Loucy (cell line): ENCODE measurements around the gene UBE2D2.

Experiments
- H2AFZ ChIP-seq: fragments of 200-600 bp; sonication (generic); 2 replicates; pipeline ENCODE4 v1.6.0; 2016; ENCODE audit warnings: antibody characterized with exemption, mild to moderate bottlenecking, low read length, moderate library complexity
- H3F3A ChIP-seq: fragments of 200-600 bp; 2 replicates; pipeline ENCODE4 v1.6.0; 2016; ENCODE audit warnings: antibody characterized with exemption, low read depth, mild to moderate bottlenecking
- H3K27me3 ChIP-seq: fragments of 200-600 bp; sonication (generic); 2 replicates; pipeline ENCODE4 v1.6.1; 2014; ENCODE audit warnings: low read length, mild to moderate bottlenecking; ENCODE audit not compliant: insufficient read depth, poor library complexity, severe bottlenecking
- H3K36me3 ChIP-seq: fragments of 200-600 bp; sonication (generic); 2 replicates; pipeline ENCODE4 v1.6.1; 2016; ENCODE audit warnings: low read length; ENCODE audit not compliant: insufficient read depth
- H3K4me1 ChIP-seq: fragments of 200-600 bp; sonication (generic); 2 replicates; pipeline ENCODE4 v1.5.1; 2014; ENCODE audit warnings: low read length, mild to moderate bottlenecking; ENCODE audit not compliant: insufficient read depth, poor library complexity, severe bottlenecking
- H3K4me2 ChIP-seq: fragments of 200-600 bp; sonication (generic); 2 replicates; pipeline ENCODE4 v1.6.0; 2014; ENCODE audit warnings: antibody characterized with exemption, low read length, low read depth, mild to moderate bottlenecking; ENCODE audit not compliant: poor library complexity, severe bottlenecking
- H3K4me3 ChIP-seq: fragments of 200-600 bp; sonication (generic); 2 replicates; pipeline ENCODE4 v1.5.1; 2014; ENCODE audit warnings: low read length, mild to moderate bottlenecking, mixed read lengths; ENCODE audit not compliant: poor library complexity, severe bottlenecking
- H3K79me2 ChIP-seq: fragments of 200-600 bp; sonication (generic); 2 replicates; pipeline ENCODE4 v1.6.1; 2014; ENCODE audit warnings: low read length; ENCODE audit not compliant: insufficient read depth
- H3K9ac ChIP-seq: fragments of 200-600 bp; sonication (generic); 2 replicates; pipeline ENCODE4 v1.6.0; 2014; ENCODE audit warnings: mild to moderate bottlenecking, low read depth, low read length, moderate library complexity; ENCODE audit not compliant: poor library complexity, severe bottlenecking
- H3K9me2 ChIP-seq: fragments of 200-600 bp; sonication (generic); replicated peaks from 2 replicates; pipeline ENCODE4 v1.6.1; 2016; ENCODE audit warnings: low read depth, low read length, mixed read lengths
- H3K9me3 ChIP-seq: fragments of 200-600 bp; sonication (generic); 2 replicates; pipeline ENCODE4 v1.6.1; 2014; ENCODE audit warnings: mild to moderate bottlenecking, antibody characterized with exemption, low read length, low read depth; ENCODE audit not compliant: insufficient read depth
- H4K20me1 ChIP-seq: fragments of 200-600 bp; sonication (generic); 2 replicates; pipeline ENCODE4 v1.6.0; 2014; ENCODE audit warnings: antibody characterized with exemption, low read length, mild to moderate bottlenecking; ENCODE audit not compliant: insufficient read depth, poor library complexity, severe bottlenecking
- CTCF ChIP-seq: fragments of 200-600 bp; sonication (generic); conservative IDR thresholded peaks from 2 replicates; pipeline ENCODE4 v1.5.1; 2014; ENCODE audit warnings: mild to moderate bottlenecking, antibody characterized with exemption, low read length
- EZH2phosphoT487 ChIP-seq: fragments of 200-600 bp; IDR thresholded peaks from 2 replicates; pipeline ENCODE4 v1.6.1; 2018; ENCODE audit warnings: antibody characterized with exemption, mild to moderate bottlenecking, moderate library complexity, borderline replicate concordance

UBE2D2 gene

GRCh38 chr5:139649082-139649991 is 88.2 kb downstream of the UBE2D2 start:
- H3K27me3 ChIP-seq: peaks cover 6% of the 10 kb centered on the region
- H4K20me1 ChIP-seq: peaks cover 52% of the 10 kb centered on the region
- no peak overlapping the region for H2AFZ ChIP-seq
- H3F3A ChIP-seq: 0 out of 2 replicates have a peak, but pooled peaks cover 2% of the 10 kb centered on the region
- H3K9me2 ChIP-seq: no peaks in the 10 kb centered on the region
- TF ChIP-seq EZH2phosphoT487 (no peak), CTCF (peak; percentile 34; the same call in 1 of the 2 replicates)
- H3K9ac ChIP-seq: peak overlapping the region; percentile 93
- peaks cover 55% of the 10 kb centered on the region for H3K4me1 ChIP-seq
- no peaks in the 10 kb centered on the region for H3K9me3 ChIP-seq
- H3K36me3 ChIP-seq: peaks cover 2% of the 10 kb centered on the region; the same call in 1 of the 2 replicates
- peak overlapping the region; percentile 98 for H3K4me2 ChIP-seq
- peaks cover 89% of the 10 kb centered on the region for H3K79me2 ChIP-seq
- peak overlapping the region; percentile 97 for H3K4me3 ChIP-seq

GRCh38 chr5:139650031-139650688 is 89.0 kb downstream of the UBE2D2 start:
- Histone ChIP-seq H3K36me3 (peaks cover 6% of the 10 kb centered on the region; the same call in 1 of the 2 replicates), H3K9me2 (no peaks in the 10 kb centered on the region), H3K4me1 (peaks cover 51% of the 10 kb centered on the region), H3K79me2 (peaks cover 98% of the 10 kb centered on the region), H3K4me2 (peak overlapping the region; percentile 98), H3F3A (0 out of 2 replicates have a peak, but pooled peaks cover 2% of the 10 kb centered on the region), H3K9me3 (no peaks in the 10 kb centered on the region), H3K27me3 (peaks cover 6% of the 10 kb centered on the region), H2AFZ (no peak overlapping the region), H3K4me3 (peak overlapping the region; percentile 97), H4K20me1 (peaks cover 60% of the 10 kb centered on the region), H3K9ac (peak overlapping the region; percentile 93)
- no peak for TF ChIP-seq EZH2phosphoT487
- TF ChIP-seq CTCF: peak; percentile 30; the same call in 1 of the 2 replicates

GRCh38 chr5:139650689-139651042 is 89.5 kb downstream of the UBE2D2 start:
- Histone ChIP-seq H3K9me2 (no peaks in the 10 kb centered on the region), H3K4me2 (peak overlapping the region; percentile 98), H3K36me3 (peaks cover 6% of the 10 kb centered on the region; the same call in 1 of the 2 replicates), H3K27me3 (peaks cover 6% of the 10 kb centered on the region), H2AFZ (no peak overlapping the region), H3K4me3 (peak overlapping the region; percentile 97), H3K9ac (peak overlapping the region; percentile 93), H3K9me3 (no peaks in the 10 kb centered on the region), H4K20me1 (peaks cover 65% of the 10 kb centered on the region), H3F3A (0 out of 2 replicates have a peak, but pooled peaks cover 2% of the 10 kb centered on the region), H3K4me1 (peaks cover 51% of the 10 kb centered on the region), H3K79me2 (peaks cover 99% of the 10 kb centered on the region)
- no peak for TF ChIP-seq CTCF
- no peak for TF ChIP-seq EZH2phosphoT487
